ENCODE data around the gene CIB2.

Gene CIB2

DNA sequence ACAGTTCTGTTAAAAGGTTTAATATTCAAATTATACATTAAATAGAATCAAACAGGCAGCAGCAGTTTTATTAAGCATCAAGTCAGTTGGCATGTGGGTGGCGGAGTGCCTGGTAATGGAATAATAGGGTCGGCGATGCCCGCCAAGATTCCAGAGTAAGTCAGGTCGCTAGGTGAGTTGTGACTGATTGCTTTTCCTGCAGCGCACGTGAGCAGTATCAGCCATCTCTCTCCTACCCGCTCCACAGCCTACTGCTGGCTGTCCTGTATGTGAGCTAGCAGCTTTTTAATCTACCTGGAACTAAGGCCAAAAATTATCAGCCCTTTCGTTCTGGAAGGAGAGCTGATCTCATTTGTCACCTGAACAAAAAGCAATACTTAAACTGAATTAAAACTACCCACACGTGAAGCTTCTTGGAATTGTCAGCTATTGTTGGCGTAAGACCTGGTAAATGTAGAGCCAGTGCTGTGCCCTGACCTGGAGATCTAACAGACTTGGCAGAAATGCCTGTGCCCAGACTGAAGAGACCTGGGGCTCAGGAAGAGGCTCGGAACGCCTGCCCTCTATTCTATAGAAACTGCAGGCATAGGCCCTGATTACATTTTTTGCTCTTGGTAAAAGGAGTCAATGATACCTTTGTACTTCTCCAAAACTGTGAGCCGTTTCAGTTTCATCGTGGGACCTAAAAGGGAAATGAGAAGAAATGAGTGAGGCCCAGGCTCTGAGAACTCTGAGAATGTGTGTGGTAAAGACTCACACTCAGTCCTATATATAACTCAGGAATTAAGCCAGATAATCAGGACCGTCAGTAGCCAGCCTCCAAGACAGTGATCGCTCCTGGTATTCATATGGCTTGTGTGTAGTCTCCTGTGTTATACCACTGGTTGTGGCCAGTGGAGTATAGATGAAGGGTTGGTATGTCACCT, 39.9 kb upstream of the CIB2 start:
- Histone ChIP-seq H2BK120ac (ENCODE audit: low read depth, low read length) (no peak overlapping the region), H3K27ac (replicated peaks; ENCODE audit: low read length) (no peak overlapping the region), H2BK15ac (ENCODE audit: low read length) (no peak overlapping the region), H3K4me1 (ENCODE audit: control insufficient read depth in 2 of 2, insufficient read depth in 1 of 2, low read depth in 1 of 2, low read length in 2 of 2) (no peaks in the 10 kb centered on the region), H2AFZ (ENCODE audit: low read length) (no peak overlapping the region), H2AK5ac (ENCODE audit: low read depth, low read length) (no peak overlapping the region), H3K23ac (ENCODE audit: low read depth, low read length, poor library complexity) (no peak overlapping the region), H3K79me1 (ENCODE audit: low read depth, low read length) (no peaks in the 10 kb centered on the region), H2BK12ac (ENCODE audit: low read length) (no peak overlapping the region), H3K9ac (ENCODE audit: low read depth, low read length, poor library complexity) (no peak overlapping the region), H3K4ac (ENCODE audit: low read length) (no peak overlapping the region), H3K27me3 (ENCODE audit: control insufficient read depth in 3 of 3, insufficient read depth in 3 of 3, low read depth in 1 of 3, low read length in 3 of 3) (no peaks in the 10 kb centered on the region), H3K18ac (ENCODE audit: low read length) (no peak overlapping the region), H4K8ac (ENCODE audit: low read depth, low read length) (no peak overlapping the region), H3K9me3 (replicated peaks in 1 of 2; ENCODE audit: control insufficient read depth in 2 of 2, insufficient read depth in 1 of 2, low read depth in 1 of 2, low read length in 2 of 2) (peaks cover 0 to 4% of the 10 kb centered on the region in 2 donors), H2BK5ac (ENCODE audit: low read length) (no peak overlapping the region), H3K36me3 (replicated peaks in 1 of 2; ENCODE audit: control insufficient read depth in 2 of 2, insufficient read depth in 2 of 2, low read length in 2 of 2) (peaks cover 3 to 62% of the 10 kb centered on the region in 2 donors), H4K91ac (ENCODE audit: low read depth, low read length, poor library complexity) (no peak overlapping the region), H3K4me3 (ENCODE audit: low read length in 2 of 2) (no peak overlapping the region), H3K4me2 (ENCODE audit: insufficient read depth, low read length, poor library complexity, severe bottlenecking) (no peak overlapping the region), H3K14ac (ENCODE audit: low read length) (no peak overlapping the region)
- no CpG with 5 or more reads among the region's 17 CpGs for whole genome bisulfite sequencing, 2 donors (ENCODE audit: extremely low coverage in 2 of 2, insufficient read length in 2 of 2, insufficient replicate concordance in 1 of 2)
- DNase-seq (ENCODE audit: low spot score), result no peak

DNA sequence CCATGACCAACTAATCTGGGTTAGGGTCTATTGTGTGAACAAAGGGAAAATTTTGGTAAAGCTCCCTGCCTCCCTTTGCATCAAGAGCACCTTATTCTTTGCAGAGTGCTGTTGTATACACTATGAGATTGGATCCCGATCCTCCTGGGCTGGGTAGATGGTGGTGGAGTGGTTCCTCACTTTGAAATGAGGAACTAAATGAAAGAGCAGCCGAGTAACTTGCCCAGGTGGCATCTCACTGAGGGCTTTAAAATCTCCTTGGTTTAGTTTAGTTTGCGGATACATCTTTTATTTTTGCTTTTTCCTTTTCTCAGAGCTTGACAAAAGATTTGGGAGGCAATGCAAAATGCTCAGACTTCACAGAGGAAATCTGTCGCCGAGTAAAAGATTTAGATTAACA, 37.4 kb upstream of the CIB2 start:
- H3K27ac ChIP-seq (replicated peaks; ENCODE audit: low read length), result no peak overlapping the region
- no peak overlapping the region for H4K91ac ChIP-seq (ENCODE audit: low read depth, low read length, poor library complexity)
- DNase-seq (ENCODE audit: low spot score), result no peak
- H3K4me3 ChIP-seq (ENCODE audit: low read length in 2 of 2), result no peak overlapping the region
- peaks cover 0 to 4% of the 10 kb centered on the region in 2 donors for H3K9me3 ChIP-seq (replicated peaks in 1 of 2; ENCODE audit: control insufficient read depth in 2 of 2, insufficient read depth in 1 of 2, low read depth in 1 of 2, low read length in 2 of 2)
- no peaks in the 10 kb centered on the region for H3K4me1 ChIP-seq (ENCODE audit: control insufficient read depth in 2 of 2, insufficient read depth in 1 of 2, low read depth in 1 of 2, low read length in 2 of 2)
- no peak overlapping the region for H2BK12ac ChIP-seq (ENCODE audit: low read length)
- no peak overlapping the region for H3K9ac ChIP-seq (ENCODE audit: low read depth, low read length, poor library complexity)
- H4K8ac ChIP-seq (ENCODE audit: low read depth, low read length), result no peak overlapping the region
- H2AFZ ChIP-seq (ENCODE audit: low read length), result no peak overlapping the region
- WGBS, 2 donors (ENCODE audit: extremely low coverage in 2 of 2, insufficient read length in 2 of 2, insufficient replicate concordance in 1 of 2), result no CpG with 5 or more reads among the region's 5 CpGs
- no peaks in the 10 kb centered on the region for H3K79me1 ChIP-seq (ENCODE audit: low read depth, low read length)
- peaks cover 5 to 78% of the 10 kb centered on the region in 2 donors for H3K36me3 ChIP-seq (replicated peaks in 1 of 2; ENCODE audit: control insufficient read depth in 2 of 2, insufficient read depth in 2 of 2, low read length in 2 of 2)
- no peak overlapping the region for H2BK120ac ChIP-seq (ENCODE audit: low read depth, low read length)
- no peaks in the 10 kb centered on the region for H3K27me3 ChIP-seq (ENCODE audit: control insufficient read depth in 3 of 3, insufficient read depth in 3 of 3, low read depth in 1 of 3, low read length in 3 of 3)
- H3K23ac ChIP-seq (ENCODE audit: low read depth, low read length, poor library complexity), result no peak overlapping the region
- no peak overlapping the region for H2AK5ac ChIP-seq (ENCODE audit: low read depth, low read length)
- H3K4me2 ChIP-seq (ENCODE audit: insufficient read depth, low read length, poor library complexity, severe bottlenecking), result no peak overlapping the region
- no peak overlapping the region for H3K4ac ChIP-seq (ENCODE audit: low read length)
- no peak overlapping the region for H2BK15ac ChIP-seq (ENCODE audit: low read length)
- H3K18ac ChIP-seq (ENCODE audit: low read length), result no peak overlapping the region
- H3K14ac ChIP-seq (ENCODE audit: low read length), result no peak overlapping the region
- H2BK5ac ChIP-seq (ENCODE audit: low read length), result no peak overlapping the region

- peaks cover 0 to 4% of the 10 kb centered on the region in 2 donors for H3K9me3 ChIP-seq (replicated peaks in 1 of 2; ENCODE audit: control insufficient read depth in 2 of 2, insufficient read depth in 1 of 2, low read depth in 1 of 2, low read length in 2 of 2)
- no peak overlapping the region for H3K4me3 ChIP-seq (ENCODE audit: low read length in 2 of 2)
- H3K27me3 ChIP-seq (ENCODE audit: control insufficient read depth in 3 of 3, insufficient read depth in 3 of 3, low read depth in 1 of 3, low read length in 3 of 3), result no peaks in the 10 kb centered on the region
- H4K91ac ChIP-seq (ENCODE audit: low read depth, low read length, poor library complexity), result no peak overlapping the region
- no peaks in the 10 kb centered on the region for H3K79me1 ChIP-seq (ENCODE audit: low read depth, low read length)
- no peak overlapping the region for H4K8ac ChIP-seq (ENCODE audit: low read depth, low read length)
- H2BK15ac ChIP-seq (ENCODE audit: low read length), result no peak overlapping the region
- H3K18ac ChIP-seq (ENCODE audit: low read length), result no peak overlapping the region
- H2BK12ac ChIP-seq (ENCODE audit: low read length), result no peak overlapping the region
- peaks cover 5 to 86% of the 10 kb centered on the region in 2 donors for H3K36me3 ChIP-seq (replicated peaks in 1 of 2; ENCODE audit: control insufficient read depth in 2 of 2, insufficient read depth in 2 of 2, low read length in 2 of 2)
- H3K14ac ChIP-seq (ENCODE audit: low read length), result no peak overlapping the region
- no peak overlapping the region for H2BK120ac ChIP-seq (ENCODE audit: low read depth, low read length)
- no peak overlapping the region for H3K23ac ChIP-seq (ENCODE audit: low read depth, low read length, poor library complexity)
- no peak for DNase-seq (ENCODE audit: low spot score)
- no peak overlapping the region for H2AFZ ChIP-seq (ENCODE audit: low read length)
- H2AK5ac ChIP-seq (ENCODE audit: low read depth, low read length), result no peak overlapping the region
- WGBS, 2 donors (ENCODE audit: extremely low coverage in 2 of 2, insufficient read length in 2 of 2, insufficient replicate concordance in 1 of 2), result no CpG with 5 or more reads among the region's 10 CpGs
- H3K4me1 ChIP-seq (ENCODE audit: control insufficient read depth in 2 of 2, insufficient read depth in 1 of 2, low read depth in 1 of 2, low read length in 2 of 2), result no peaks in the 10 kb centered on the region
- no peak overlapping the region for H3K27ac ChIP-seq (replicated peaks; ENCODE audit: low read length)
- no peak overlapping the region for H3K4ac ChIP-seq (ENCODE audit: low read length)
- no peak overlapping the region for H3K4me2 ChIP-seq (ENCODE audit: insufficient read depth, low read length, poor library complexity, severe bottlenecking)
- no peak overlapping the region for H3K9ac ChIP-seq (ENCODE audit: low read depth, low read length, poor library complexity)
- no peak overlapping the region for H2BK5ac ChIP-seq (ENCODE audit: low read length)
Measured at GRCh38 chr15:78167227-78167888, 36.1 kb upstream of the CIB2 start.

GRCh38 chr15:78164010-78164409, 32.8 kb upstream of the CIB2 start:
- H3K14ac ChIP-seq (ENCODE audit: low read length), result no peak overlapping the region
- peaks cover 12 to 85% of the 10 kb centered on the region in 2 donors for H3K36me3 ChIP-seq (replicated peaks in 1 of 2; ENCODE audit: control insufficient read depth in 2 of 2, insufficient read depth in 2 of 2, low read length in 2 of 2)
- no peak overlapping the region for H4K8ac ChIP-seq (ENCODE audit: low read depth, low read length)
- H3K4ac ChIP-seq (ENCODE audit: low read length), result no peak overlapping the region
- H2AFZ ChIP-seq (ENCODE audit: low read length), result no peak overlapping the region
- no peak overlapping the region for H4K91ac ChIP-seq (ENCODE audit: low read depth, low read length, poor library complexity)
- H3K27ac ChIP-seq (replicated peaks; ENCODE audit: low read length), result no peak overlapping the region
- no CpG with 5 or more reads among the region's 2 CpGs for WGBS, 2 donors (ENCODE audit: extremely low coverage in 2 of 2, insufficient read length in 2 of 2, insufficient replicate concordance in 1 of 2)
- no peak overlapping the region for H3K4me3 ChIP-seq (ENCODE audit: low read length in 2 of 2)
- H3K4me1 ChIP-seq (ENCODE audit: control insufficient read depth in 2 of 2, insufficient read depth in 1 of 2, low read depth in 1 of 2, low read length in 2 of 2), result no peaks in the 10 kb centered on the region
- no peak overlapping the region for H2BK5ac ChIP-seq (ENCODE audit: low read length)
- H2BK12ac ChIP-seq (ENCODE audit: low read length), result no peak overlapping the region
- H3K4me2 ChIP-seq (ENCODE audit: insufficient read depth, low read length, poor library complexity, severe bottlenecking), result no peak overlapping the region
- H2BK15ac ChIP-seq (ENCODE audit: low read length), result no peak overlapping the region
- no peak overlapping the region for H2BK120ac ChIP-seq (ENCODE audit: low read depth, low read length)
- H3K9ac ChIP-seq (ENCODE audit: low read depth, low read length, poor library complexity), result no peak overlapping the region
- H3K27me3 ChIP-seq (ENCODE audit: control insufficient read depth in 3 of 3, insufficient read depth in 3 of 3, low read depth in 1 of 3, low read length in 3 of 3), result no peaks in the 10 kb centered on the region
- no peak overlapping the region for H2AK5ac ChIP-seq (ENCODE audit: low read depth, low read length)
- no peak overlapping the region for H3K23ac ChIP-seq (ENCODE audit: low read depth, low read length, poor library complexity)
- H3K9me3 ChIP-seq (replicated peaks in 1 of 2; ENCODE audit: control insufficient read depth in 2 of 2, insufficient read depth in 1 of 2, low read depth in 1 of 2, low read length in 2 of 2), result no peaks in the 10 kb centered on the region
- H3K18ac ChIP-seq (ENCODE audit: low read length), result no peak overlapping the region
- H3K79me1 ChIP-seq (ENCODE audit: low read depth, low read length), result no peaks in the 10 kb centered on the region
- no peak for DNase-seq (ENCODE audit: low spot score)

All from neuronal stem cell (in vitro differentiated cells).